Measurements from ENCODE around the gene HSPB1.
"Not testable (repeated sequence)": the region's sequence is repeated elsewhere in the genome, so short reads cannot be mapped to it uniquely, and the experiment has no call there.

HSPB1 gene

DNA sequence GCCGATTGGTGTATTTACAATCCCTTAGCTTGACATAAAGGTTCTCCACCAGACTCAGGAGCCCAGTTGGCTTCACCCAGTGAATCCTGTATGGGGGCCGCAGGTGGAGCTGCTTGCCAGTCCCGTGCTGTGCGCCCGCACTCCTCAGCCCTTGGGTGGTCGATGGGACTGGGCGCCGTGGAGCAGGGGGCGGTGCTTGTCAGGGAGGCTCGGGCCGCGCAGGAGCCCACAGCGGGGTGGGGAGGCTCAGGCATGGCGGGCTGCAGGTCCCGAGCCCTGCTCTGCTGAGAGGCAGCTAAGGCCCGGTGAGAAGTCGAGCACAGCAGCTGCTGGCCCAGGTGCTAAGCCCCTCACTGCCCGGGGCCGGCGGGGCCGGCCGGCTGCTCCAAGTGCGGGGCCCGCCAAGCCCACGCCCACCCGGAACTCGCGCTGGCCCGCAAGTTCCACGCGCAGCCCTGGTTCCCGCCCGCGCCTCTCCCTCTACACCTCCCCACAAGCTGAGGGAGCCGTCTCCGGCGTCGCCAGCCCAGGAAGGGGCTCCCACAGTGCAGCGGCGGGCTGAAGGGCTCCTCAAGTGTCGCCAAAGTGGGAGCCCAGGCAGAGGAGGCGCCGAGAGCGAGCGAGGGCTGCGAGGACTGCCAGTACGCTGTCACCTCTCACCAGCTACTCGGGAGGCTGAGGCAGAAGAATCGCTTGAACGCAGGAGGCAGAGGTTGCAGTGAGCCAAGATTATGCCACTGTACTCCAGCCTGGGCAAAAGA lies 7.0 kb downstream of the HSPB1 start:
- DNase-seq, result not testable (repeated sequence)

DNA sequence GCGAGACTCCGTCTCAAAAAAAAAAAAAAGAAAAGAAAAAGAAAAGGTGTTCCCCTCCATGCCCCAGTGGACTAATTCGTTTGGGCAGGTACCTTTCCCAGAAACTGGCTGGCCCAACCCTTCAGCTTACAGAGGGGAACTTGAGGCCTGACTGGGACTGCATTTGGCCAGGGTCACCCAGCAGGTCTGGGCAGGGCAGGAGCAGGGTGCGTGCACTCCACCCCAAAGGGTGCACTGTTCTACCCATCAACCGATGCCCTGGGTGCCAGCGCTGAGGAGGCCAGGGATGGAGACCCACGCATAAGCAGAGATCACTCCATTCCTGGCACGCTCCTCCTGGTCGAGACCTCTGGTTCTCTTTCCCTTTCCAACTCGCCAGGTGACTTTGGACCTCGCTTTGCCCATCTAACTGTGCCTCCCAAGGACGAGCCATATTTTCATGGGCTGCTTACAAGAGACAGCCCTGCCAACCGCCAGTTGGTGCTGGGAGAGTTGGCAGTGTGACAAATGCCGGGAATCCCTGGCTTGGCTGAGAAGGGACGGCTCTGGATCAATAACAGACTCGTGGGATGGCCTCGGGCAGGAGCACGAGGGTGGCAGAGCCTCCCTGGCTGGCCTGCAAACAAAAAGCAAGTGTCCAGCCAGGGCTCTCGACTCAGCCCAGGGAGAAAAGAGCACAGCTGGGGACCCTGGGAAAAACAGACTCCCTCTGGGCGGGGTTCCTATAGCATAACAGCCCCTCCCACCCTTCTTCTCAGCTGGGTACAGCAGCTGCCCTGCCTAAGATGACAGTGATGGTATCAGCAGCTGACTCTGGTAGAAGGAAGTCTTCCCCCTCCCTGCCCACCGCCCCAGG lies 7.9 kb downstream of the HSPB1 start:
- DNase-seq, result no peak

DNA sequence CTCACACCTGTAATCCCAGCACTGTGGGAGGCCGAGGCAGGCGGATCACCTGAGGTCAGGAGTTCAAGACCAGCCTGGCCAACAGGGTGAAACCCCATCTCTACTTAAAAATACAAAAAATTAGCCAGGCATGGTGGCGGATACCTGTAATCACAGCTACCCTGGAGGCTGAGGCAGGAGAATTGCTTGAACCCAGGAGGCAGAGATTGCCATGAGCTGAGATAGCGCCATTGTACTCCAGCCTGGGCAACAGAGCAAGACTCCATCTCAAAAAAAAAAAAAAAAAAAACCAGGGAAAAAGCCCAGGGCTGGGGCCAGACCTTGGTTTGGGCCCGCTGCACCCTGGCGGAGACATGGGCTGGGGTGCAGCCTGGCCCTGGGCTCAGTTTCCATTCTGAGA lies 9.4 kb downstream of the HSPB1 start:
- not testable (repeated sequence) for DNase-seq

DNA sequence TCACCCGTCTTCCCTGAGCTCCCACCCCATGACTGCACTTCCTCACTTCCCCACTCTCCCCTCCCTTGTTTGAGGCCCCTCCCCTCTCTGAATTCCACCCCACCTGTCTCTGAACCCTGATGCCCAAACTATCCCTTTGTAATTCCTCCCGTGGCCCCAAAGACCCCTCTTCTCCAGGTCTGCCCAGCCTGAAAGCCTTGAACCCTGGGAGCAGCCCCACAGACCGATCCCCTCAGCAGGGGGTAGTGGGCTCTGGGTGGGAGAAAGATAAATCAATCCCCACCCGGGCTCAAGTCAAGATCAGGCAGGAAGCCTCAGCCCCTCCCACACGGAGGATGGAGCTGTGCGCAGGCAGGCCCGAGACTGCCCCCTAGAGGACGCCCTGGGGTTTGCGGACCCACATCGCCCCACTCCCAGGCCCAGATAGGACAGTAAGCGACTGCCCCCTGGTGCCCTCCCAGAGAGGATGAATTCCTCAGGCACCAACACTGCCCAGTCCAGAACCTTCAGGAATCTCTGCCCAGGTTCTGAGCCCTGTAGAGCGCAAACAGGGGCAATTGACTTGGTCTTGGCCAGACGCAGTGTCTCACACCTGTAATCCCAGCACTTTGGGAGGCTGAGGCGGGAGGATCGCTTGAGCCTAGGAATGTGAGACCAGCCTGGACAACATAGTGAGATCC lies 11.7 kb downstream of the HSPB1 start:
- peak; percentile 87 for DNase-seq

DNA sequence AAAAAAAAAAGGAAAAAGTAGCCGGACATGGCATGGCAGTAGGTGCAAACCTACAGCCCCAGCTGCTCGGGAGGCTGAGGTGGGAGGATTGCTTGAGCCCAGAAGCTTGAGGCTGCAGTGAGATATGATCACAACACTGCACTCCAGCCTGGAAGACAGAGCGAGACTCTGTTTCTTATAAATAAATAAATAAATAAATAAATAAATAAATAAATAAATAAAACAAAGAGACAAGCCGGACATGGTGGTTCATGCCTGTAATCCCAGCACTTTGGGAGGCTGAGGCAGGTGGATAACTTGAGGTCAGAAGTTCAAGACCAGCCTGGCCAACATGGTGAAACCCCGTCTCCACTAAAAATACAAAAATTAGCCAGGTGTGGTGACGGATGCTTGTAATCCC lies 12.3 kb downstream of the HSPB1 start:
- not testable (repeated sequence) for DNase-seq

DNA sequence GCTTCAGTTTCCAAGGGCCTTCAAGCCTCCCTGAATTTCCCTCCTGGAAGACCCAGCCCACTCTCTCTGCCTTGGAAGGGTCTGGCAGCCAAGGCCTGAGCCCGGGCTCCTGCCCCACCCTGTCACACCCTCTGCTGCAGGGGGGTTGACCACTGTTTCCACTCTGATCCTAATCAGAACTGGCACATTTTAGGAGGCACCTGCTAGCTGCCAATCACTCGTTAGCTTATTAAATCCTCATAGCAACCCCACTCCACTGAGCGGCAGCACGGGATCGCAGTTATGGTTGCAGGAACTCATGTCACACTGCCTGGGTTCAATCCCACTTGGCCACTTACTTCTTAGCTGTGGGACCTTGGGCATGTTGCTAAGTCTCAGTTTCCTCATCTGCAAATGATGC lies 12.9 kb downstream of the HSPB1 start:
- DNase-seq, result no peak

DNA sequence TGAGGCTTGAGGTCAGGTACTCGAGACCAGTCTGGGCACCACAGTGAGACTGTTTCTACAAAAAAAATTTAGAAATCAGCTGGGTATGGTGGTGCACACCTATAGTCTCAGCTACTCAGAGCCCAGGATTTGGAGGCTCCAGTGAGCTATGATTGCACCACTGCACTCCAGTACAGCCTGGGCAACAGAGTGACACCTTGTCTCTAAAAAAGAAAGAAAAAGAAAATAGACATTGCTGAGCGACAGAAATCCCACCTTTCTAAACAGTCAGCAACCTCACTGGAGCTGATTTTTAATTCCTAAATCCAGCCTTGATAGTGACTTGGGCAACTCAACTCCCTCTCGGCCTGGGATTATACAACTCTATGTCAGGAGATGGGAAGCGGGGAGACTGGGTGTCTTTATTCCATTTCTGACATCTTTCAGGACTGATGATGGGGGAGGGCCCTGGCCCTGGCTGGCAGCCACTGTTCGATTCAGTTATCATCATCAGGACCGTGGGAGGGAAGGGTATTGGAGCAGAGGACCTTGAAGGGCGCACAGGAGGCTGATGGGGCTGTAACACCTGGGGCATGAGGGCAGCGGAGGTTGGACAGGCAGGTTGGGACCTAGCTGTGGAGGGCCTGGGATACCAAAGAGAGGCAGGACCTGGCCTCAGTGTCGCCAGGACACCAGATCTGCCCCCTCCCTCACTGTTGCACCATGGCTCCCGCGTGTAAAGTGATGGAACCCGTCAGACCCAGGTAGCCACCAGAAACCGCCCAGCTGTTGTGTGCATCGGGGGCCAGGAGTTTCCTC lies 14.7 kb downstream of the HSPB1 start:
- no peak for DNase-seq

DNA sequence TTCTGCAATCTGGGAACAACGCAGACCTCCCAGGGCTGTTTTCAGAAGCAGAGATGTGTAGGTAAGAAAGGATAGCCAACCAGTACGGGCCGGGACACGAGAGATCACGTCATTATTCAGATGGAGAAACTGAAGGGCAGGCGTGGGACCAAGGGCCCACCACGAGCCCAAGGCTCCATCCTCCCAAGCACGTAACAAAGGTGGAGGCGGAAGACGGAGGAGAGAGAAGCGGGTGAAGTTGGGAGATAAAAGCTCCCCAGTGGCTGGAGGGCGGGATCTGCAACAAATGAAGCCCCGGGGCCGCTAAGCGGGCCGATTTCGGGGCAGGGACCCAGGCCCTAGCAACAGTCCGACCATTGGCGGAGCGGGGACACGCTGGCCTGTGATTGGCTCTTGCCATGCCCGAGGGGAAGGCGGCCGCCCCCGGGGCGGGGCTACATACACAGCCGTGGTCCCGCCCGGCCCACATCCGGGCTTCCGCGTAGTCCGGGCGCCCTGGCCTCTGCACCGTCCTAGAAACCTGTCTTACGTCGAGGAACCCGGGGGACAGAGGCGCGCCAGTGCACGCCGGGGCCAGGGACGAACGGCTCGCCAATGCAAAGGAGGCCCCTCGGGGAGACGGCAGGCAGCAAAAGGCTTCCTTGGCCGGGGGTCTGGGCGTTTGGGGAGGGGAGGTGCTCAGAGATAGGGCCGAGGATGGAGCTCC lies 15.5 kb downstream of the HSPB1 start:
- peak; percentile 96 for DNase-seq

DNA sequence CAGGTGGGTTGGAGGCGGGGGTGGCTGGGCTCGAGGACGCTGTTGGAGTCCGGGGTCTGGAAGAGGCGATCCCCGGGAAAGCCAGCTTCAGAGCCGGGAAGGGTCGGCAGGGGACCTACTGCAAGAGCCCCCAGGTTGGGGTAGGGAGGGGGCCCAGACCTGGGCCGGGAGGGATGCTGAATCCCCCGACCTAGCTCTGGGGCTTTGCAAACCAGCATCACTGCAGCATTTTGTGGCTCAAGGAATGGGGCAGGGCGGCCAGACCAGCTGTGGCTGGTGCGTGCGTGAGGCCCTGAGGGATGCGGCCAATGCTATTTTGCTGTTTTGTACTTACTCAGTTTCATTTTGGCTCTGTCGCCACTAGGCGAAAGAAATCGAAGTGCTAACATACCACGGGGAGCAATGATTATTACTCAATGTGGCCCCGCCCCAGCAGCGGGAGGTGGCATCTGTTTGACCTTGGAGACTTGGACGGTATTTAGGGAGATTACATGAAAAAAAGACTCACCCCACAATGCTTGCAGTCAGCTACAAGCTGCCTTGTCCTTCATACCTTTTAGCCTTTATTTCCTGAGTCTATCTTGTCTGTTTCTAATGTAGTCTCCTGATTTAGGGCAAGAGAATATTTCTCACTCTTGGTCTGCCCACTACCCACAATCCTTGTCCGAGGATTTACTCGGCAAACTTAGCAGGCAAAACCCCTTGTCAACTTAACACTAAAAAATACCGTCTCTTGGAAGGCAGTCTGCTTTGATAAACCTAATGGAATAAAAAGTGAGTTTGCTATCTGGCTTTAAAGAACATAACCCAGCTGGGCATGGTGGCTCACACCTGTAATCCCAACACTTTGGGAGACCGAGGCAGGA lies 16.2 kb downstream of the HSPB1 start:
- DNase-seq, result peak; percentile 83

DNA sequence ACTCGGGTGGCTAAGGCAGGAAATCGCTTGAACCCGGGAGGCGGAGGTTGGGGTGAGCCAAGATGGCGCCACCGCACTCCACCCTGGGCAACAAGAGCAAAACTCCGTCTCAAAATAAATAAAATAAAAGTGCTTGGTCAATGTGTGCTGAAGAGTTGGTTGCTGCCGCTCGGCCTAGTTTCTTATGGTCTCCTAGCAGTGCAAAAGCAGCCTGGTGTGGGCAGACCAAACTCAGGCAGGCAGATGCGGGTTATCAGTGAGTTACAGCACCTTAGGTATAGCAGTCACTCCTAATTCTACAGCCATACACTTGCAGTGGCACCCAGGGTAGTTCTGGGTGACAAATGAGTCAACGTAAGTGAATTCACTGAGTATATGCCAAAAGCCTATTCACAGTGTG lies 22.6 kb downstream of the HSPB1 start:
- no peak for DNase-seq

DNA sequence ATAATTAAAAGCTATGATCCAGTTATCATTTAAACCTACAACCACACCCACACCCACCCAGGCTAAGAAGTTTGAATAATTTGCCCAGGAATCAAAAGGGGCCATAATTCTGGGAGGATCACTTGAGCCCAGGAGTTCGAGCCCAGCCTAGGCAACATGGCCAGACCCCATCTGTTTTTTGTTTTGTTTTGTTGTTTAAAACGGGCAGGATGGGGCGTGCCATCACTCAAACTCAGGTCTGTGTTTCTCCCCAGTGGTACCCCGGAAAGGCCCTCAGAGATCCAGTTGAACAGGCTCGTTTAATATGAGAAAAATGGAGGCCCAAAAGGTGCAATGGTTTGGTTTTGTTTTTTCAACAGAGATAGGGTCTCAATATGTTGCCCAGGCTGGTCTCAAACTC lies 23.3 kb downstream of the HSPB1 start:
- DNase-seq, result no peak

DNA sequence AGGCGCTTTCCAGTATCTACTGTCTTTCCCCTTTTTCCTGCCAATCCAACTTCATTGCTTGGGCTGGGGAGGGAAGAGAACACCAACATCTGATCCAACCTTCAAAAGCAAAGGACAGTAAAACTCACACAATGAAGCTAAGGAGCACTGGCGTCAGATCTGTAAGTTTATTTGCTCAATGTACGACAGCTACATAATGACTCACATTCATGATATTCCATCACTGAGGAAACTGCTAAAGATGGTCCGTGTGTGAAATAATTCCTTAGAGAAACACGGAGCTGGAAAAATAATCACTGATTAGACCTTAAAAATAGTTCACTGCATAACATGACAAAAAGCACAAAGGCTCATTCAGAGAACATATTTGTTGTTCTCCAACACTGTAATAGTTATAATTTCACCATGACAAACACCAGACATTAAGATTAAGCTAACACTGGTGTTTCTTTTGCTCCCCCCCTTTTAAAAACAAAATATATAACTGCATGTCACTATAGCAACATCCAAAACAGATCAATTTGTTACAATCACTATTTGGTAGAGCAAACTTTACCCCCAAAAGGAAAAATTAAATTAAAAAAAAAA lies 24.3 kb downstream of the HSPB1 start:
- DNase-seq, result no peak

DNA sequence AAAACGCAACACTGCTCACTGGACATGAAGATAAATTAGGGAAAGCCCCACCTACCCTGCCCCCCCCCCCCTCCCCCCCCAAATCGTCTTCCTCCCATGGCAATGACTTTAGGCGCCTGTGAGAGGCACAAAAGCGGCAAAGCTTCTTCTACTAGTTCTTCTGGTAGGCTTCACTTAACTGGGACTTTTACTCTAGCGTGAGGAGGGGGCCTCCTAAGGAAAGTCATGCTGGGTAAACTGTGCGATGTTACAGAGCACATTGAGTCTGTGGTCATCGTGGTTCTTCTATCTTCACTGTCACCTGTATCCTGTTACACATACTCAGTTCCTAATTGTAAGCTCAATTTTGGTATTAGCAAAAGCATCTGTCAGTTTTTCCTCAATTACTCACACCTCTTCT lies 25.1 kb downstream of the HSPB1 start:
- no peak for DNase-seq

DNA sequence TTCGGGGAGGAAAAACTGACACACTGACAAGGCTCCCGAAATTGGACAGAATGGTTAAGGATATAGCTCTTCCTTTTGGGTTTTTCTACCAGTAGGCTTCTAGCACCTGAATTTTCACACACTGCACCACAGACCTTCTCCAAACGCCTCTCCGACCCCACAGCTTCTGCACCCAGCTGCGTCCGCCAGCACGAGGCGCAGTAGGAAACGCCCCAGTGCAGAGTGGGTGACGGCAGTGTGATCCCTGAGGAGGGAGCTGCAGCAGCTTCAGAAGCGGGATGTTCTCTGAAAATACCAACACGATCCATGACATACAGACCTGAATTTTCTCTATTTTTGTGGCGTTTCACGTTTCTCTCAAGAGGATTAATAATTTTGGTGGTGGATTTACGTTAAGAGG lies 25.9 kb downstream of the HSPB1 start:
- DNase-seq, result no peak

DNA sequence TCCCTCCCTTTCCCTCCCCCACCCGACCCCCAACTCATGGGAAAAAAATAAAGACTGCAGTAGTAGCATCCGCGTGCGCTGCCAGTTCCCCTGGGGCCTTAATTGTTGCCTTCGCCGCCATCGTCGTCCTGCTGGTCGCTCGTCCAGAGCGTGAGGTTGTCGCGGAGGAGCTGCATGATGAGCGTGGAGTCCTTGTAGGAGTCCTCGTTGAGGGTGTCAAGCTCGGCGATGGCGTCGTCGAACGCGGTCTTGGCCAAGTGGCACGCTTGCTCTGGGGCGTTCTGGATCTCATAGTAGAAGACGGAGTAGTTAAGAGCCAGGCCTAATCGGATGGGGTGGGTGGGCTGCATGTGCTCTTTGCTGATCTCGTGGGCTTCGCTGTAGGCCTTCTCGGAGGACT lies 27.0 kb downstream of the HSPB1 start:
- DNase-seq, result no peak

DNA sequence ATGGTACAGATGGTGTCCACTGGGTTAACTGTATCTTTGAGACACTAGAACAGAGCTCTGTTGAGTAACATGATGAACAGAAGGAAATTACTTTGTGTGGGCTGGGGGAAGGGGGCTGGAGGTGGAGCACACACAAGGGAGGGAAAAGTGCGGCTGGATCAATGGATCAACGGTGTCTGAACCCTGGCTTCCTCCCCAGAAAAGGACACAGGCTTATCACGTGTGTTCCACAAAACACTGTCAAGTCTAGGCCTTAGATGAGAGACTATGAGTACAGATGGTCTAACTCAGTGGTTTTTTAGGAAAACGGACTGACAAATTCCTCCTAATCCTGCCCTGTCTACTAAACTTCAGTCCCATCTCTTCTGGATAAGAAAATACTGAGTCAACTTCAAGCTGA lies 27.8 kb downstream of the HSPB1 start:
- no peak for DNase-seq

DNA sequence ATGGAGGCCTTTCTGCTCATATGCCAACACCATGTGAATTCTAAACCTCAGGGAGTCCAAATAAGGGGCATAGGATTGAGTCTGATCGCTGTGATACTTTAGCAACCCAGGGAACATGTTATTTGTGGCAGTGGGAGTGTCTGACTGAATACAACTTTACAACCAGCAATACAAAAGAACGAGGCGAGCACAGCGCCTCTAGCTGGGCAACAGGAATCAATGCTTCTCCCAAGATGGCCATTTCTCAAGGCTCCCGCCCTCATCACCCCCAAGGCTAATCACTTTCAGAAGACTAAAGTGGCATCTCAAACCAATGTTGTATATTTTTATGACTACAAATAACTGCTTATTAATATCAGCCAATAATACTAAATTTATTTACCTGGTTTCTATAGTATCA lies 28.2 kb downstream of the HSPB1 start:
- DNase-seq, result no peak

DNA sequence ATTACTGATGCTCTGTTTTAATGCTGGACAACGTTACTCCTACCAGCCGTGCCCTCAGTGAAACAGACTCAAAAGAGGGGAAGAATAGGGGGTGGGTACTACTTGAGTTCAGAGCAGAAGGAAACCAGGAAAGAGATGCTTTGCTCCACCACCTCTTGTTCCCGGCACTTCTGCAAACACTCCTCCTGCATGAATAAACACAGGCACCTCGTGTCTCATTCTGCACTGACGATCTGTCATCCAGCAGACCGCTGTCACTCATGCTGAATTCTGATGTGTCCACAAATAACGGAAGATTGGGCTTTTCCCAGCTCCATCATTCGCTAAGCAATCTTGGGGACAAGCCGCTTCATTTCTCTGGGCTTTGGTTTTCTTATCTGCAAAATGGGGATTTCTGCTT lies 29.6 kb downstream of the HSPB1 start:
- no peak for DNase-seq

DNA sequence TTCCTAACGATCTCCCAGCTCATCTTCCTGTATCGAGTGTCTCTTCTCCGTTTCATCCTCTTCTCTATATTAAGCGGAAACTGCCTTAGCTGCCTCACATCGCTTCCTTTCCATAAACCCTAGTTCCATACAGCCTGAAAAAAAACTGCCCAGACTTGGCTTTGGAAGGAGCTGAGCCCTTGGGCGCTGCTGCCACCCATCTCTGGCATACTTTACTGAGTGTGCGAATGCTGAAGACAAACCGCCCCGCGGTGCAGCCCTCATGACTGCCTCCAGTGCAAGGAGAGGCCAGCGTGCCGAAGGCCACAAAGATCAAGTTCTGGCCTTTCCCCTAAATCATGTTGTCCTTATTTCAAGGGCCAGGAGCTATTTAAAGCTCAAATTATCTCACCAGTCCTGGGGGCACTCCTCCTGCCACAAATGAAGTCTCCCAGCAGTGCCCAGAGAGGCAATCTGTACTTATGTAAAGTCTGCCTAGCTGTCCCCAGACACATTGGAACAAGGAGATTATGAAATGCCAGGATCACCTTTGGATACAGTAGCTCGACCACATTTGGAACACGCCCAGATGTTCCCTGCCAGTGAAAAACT lies 31.1 kb downstream of the HSPB1 start:
- DNase-seq, result no peak

DNA sequence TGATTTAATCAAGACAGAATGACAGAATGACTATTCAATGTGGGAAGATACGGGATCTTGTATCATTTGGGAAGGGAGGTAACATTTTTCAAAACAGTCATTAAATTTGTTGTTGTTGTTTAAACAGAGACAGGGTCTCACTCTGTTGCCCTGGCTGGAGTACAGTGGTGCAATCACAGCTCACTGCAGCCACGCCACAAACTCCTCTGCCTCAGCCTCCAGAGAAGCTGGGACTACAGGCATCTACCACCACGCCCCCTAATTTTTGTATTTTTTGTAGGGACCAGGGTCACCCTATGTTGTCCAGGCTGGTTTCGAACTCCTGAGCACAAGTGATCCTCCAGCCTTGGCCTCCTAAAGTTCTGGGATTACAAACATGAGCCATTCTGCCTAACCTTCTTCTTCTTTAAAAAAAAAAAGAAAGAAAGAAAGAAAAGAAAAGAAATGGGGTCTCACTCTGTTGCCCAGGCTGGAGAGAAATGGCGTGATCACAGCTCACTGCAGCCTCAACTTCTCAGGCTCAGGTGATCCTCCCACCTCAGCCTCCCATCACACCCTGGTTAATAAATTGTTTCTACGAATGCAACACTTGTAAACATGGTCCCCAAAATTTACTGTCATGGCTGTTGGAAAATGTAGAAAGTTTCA lies 32.0 kb downstream of the HSPB1 start:
- DNase-seq, result no peak
